ENCODE measurements around the gene CRYZ.

Gene CRYZ

DNA sequence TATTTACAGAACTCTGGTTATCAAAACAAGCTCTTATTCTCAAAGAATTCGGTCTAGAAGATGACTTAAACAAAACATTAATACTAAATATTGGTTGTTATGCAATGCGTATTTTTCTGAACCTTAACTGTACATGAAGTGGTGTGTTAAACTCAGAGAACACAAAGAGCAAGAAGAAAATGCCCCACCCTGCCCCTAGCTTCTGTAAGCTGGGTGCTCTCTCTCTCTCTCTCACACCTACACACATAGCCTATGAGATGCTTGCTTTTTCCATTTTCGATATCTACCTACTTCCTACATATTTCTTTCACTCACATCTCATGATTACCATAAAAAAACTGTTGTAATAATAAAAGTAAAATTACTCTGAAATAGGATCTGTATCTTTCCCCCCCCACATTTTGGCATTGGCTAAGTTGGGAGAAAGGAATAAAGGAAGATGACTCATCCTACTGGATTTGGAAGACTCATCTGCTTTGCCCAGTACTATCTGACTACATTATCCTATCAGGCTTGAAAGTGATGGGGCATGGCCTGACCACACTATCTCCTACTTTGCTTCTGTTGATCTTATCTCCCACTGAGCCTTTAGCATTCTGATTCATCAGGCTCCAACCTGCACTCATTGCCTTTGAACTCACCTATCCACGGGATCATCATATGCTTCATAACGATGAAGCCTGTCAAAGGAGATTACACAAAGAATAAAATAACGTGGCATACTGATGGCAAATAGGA lies 2.9 kb downstream of the CRYZ start:
- H4K20me1 ChIP-seq (ENCODE audit: control insufficient read depth, insufficient read depth, low read depth, low read length): no peaks in the 10 kb centered on the region

DNA sequence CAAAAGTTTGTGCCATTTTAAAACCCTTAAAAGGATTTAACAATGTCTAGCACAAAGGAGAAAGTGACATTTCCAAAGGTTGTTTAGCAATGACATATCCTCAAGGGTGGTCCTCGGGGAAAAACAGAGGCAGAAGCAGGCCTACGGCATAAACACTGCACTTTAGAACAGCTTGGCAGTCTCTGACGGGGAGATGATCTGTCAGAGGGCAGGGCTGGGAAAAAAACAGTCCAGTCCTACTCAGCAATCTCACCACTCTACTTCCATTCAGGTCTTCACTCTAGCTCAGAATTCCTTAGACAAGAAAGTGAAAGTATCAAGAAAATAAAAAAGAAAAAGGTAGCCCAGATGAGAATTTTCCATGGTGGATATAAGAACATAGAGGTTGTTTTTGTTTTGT lies 4.1 kb downstream of the CRYZ start:
- Histone ChIP-seq H3K27me3 (ENCODE audit: control insufficient read depth, low read length) (no peaks in the 10 kb centered on the region), H3K4me2 (ENCODE audit: low read length) (no peak overlapping the region), H3K27ac (ENCODE audit: low read depth, low read length) (no peak overlapping the region), H3K9me2 (replicated peaks; ENCODE audit: control insufficient read depth, low read length) (no peaks in the 10 kb centered on the region), H3K79me2 (ENCODE audit: control insufficient read depth, low read length) (peaks cover 16% of the 10 kb centered on the region), H3K4me3 (ENCODE audit: low read length) (no peak overlapping the region), H3F3A (ENCODE audit: control insufficient read depth, insufficient read depth) (peaks cover 6% of the 10 kb centered on the region; the same call in 1 of the 2 replicates), H4K20me1 (ENCODE audit: control insufficient read depth, insufficient read depth, low read depth, low read length) (no peaks in the 10 kb centered on the region), H3K36me3 (ENCODE audit: control insufficient read depth, low read length) (peaks cover 15% of the 10 kb centered on the region), H3K4me1 (ENCODE audit: control insufficient read depth, low read length) (peaks cover 10% of the 10 kb centered on the region), H3K9me3 (ENCODE audit: control insufficient read depth, insufficient read depth, low read length) (peaks cover 9% of the 10 kb centered on the region; the same call in 1 of the 2 replicates)
- TF ChIP-seq, protein P1, sequence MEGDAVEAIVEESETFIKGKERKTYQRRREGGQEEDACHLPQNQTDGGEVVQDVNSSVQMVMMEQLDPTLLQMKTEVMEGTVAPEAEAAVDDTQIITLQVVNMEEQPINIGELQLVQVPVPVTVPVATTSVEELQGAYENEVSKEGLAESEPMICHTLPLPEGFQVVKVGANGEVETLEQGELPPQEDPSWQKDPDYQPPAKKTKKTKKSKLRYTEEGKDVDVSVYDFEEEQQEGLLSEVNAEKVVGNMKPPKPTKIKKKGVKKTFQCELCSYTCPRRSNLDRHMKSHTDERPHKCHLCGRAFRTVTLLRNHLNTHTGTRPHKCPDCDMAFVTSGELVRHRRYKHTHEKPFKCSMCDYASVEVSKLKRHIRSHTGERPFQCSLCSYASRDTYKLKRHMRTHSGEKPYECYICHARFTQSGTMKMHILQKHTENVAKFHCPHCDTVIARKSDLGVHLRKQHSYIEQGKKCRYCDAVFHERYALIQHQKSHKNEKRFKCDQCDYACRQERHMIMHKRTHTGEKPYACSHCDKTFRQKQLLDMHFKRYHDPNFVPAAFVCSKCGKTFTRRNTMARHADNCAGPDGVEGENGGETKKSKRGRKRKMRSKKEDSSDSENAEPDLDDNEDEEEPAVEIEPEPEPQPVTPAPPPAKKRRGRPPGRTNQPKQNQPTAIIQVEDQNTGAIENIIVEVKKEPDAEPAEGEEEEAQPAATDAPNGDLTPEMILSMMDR (IDR thresholded peaks at IDR 0.05; ENCODE audit: low read depth, low read length, poor library complexity, severe bottlenecking): no peak
- no peak for TF ChIP-seq EZH2phosphoT487 (IDR thresholded peaks at IDR 0.05; ENCODE audit: borderline replicate concordance, low read length)

More for the DNA sequence above, 2.9 kb downstream of the CRYZ start:
- TF ChIP-seq EZH2phosphoT487 (IDR thresholded peaks at IDR 0.05; ENCODE audit: borderline replicate concordance, low read length): no peak
- TF ChIP-seq, protein P1 (IDR thresholded peaks at IDR 0.05; ENCODE audit: low read depth, low read length, poor library complexity, severe bottlenecking): no peak
- Histone ChIP-seq H3K4me2 (ENCODE audit: low read length) (no peak overlapping the region), H3K79me2 (ENCODE audit: control insufficient read depth, low read length) (peaks cover 28% of the 10 kb centered on the region), H3K36me3 (ENCODE audit: control insufficient read depth, low read length) (peaks cover 10% of the 10 kb centered on the region), H3K4me3 (ENCODE audit: low read length) (no peak overlapping the region), H3F3A (ENCODE audit: control insufficient read depth, insufficient read depth) (peaks cover 6% of the 10 kb centered on the region; the same call in 1 of the 2 replicates), H3K4me1 (ENCODE audit: control insufficient read depth, low read length) (peaks cover 20% of the 10 kb centered on the region), H3K9me2 (replicated peaks; ENCODE audit: control insufficient read depth, low read length) (no peaks in the 10 kb centered on the region), H3K9me3 (ENCODE audit: control insufficient read depth, insufficient read depth, low read length) (peaks cover 9% of the 10 kb centered on the region; the same call in 1 of the 2 replicates), H3K27me3 (ENCODE audit: control insufficient read depth, low read length) (no peaks in the 10 kb centered on the region), H3K27ac (ENCODE audit: low read depth, low read length) (no peak overlapping the region)

DNA sequence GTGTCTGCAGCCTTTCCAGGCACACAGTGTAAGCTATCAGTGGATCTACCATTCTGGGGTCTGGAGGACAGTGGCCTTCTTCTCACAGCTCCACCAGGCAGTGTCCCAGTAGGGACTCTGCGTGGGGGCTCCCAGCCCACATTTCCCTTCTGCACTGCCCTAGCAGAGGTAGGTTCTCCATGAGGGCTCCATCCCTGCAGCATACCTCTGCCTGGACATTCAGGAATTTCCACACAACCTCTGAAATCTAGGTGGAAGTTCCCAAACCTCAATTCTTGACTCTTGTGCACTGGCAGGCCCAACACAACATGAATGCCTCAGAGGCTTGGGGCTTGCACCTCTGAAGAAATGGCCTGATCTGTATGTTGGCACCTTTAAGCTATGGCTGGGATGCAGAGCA lies 6.8 kb downstream of the CRYZ start:
- Histone ChIP-seq H3K36me3 (ENCODE audit: control insufficient read depth, low read length) (peaks cover 27% of the 10 kb centered on the region), H3K9me2 (replicated peaks; ENCODE audit: control insufficient read depth, low read length) (no peaks in the 10 kb centered on the region), H3K9me3 (ENCODE audit: control insufficient read depth, insufficient read depth, low read length) (peaks cover 9% of the 10 kb centered on the region; the same call in 1 of the 2 replicates), H3K4me2 (ENCODE audit: low read length) (no peak overlapping the region), H3K79me2 (ENCODE audit: control insufficient read depth, low read length) (no peaks in the 10 kb centered on the region), H3F3A (ENCODE audit: control insufficient read depth, insufficient read depth) (no peaks in the 10 kb centered on the region), H3K4me1 (ENCODE audit: control insufficient read depth, low read length) (no peaks in the 10 kb centered on the region), H3K4me3 (ENCODE audit: low read length) (no peak overlapping the region), H3K27ac (ENCODE audit: low read depth, low read length) (no peak overlapping the region), H3K27me3 (ENCODE audit: control insufficient read depth, low read length) (no peaks in the 10 kb centered on the region), H4K20me1 (ENCODE audit: control insufficient read depth, insufficient read depth, low read depth, low read length) (no peaks in the 10 kb centered on the region)
- no peak for TF ChIP-seq EZH2phosphoT487 (IDR thresholded peaks at IDR 0.05; ENCODE audit: borderline replicate concordance, low read length)
- TF ChIP-seq, protein P1 (IDR thresholded peaks at IDR 0.05; ENCODE audit: low read depth, low read length, poor library complexity, severe bottlenecking): no peak
